ENCODE data around the gene ZNF575.

- TF ChIP-seq CTCF (IDR thresholded peaks at IDR 0.05) (no peak), POLR2A (IDR thresholded peaks at IDR 0.05) (no peak)
Observed at GRCh38 chr19:43499042-43499441, 33.9 kb upstream of the ZNF575 start.
